ENCODE measurements around the gene GPR141.

GPR141 gene

GRCh38 chr7:37738321-37738720 lies 54.8 kb downstream of the GPR141 start:
- no peak for DNase-seq

GRCh38 chr7:37740398-37740797 lies 56.8 kb downstream of the GPR141 start:
- DNase-seq, result no peak

GRCh38 chr7:37741776-37742175 lies 58.2 kb downstream of the GPR141 start:
- DNase-seq, result no peak

- DNase-seq, result no peak
These were observed 67.5 kb downstream of the GPR141 start for GRCh38 chr7:37751096-37751495.

- DNase-seq, result no peak
These were observed 70.0 kb downstream of the GPR141 start for GRCh38 chr7:37753398-37754050.

- no peak for DNase-seq
These were observed 73.4 kb downstream of the GPR141 start for GRCh38 chr7:37756797-37757551.

- no peak for DNase-seq
These were observed 74.0 kb downstream of the GPR141 start for GRCh38 chr7:37757563-37757962.

- no peak for DNase-seq
These were observed 75.0 kb downstream of the GPR141 start for GRCh38 chr7:37758501-37759045.

GRCh38 chr7:37759526-37759925 lies 76.0 kb downstream of the GPR141 start:
- no peak for DNase-seq

- DNase-seq, result no peak
These were observed 81.9 kb downstream of the GPR141 start for GRCh38 chr7:37765421-37765829.

- DNase-seq, result no peak
These were observed 82.4 kb downstream of the GPR141 start for GRCh38 chr7:37765872-37766525.

- no peak for DNase-seq
These were observed 85.0 kb downstream of the GPR141 start for GRCh38 chr7:37768611-37769010.

- no peak for DNase-seq
These were observed 85.7 kb downstream of the GPR141 start for GRCh38 chr7:37769291-37769690.

GRCh38 chr7:37769726-37770125 lies 86.2 kb downstream of the GPR141 start:
- no peak for DNase-seq

- DNase-seq, result no peak
These were observed 87.3 kb downstream of the GPR141 start for GRCh38 chr7:37770838-37771237.

GRCh38 chr7:37771342-37771741 lies 87.8 kb downstream of the GPR141 start:
- no peak for DNase-seq

- no peak for DNase-seq
These were observed 88.2 kb downstream of the GPR141 start for GRCh38 chr7:37771801-37772200.

GRCh38 chr7:37775921-37776320 lies 92.4 kb downstream of the GPR141 start:
- no peak for DNase-seq

GRCh38 chr7:37781156-37781555 lies 97.6 kb downstream of the GPR141 start:
- DNase-seq, result no peak

GRCh38 chr7:37782166-37782565 lies 98.6 kb downstream of the GPR141 start:
- no peak for DNase-seq

GRCh38 chr7:37784015-37784414 lies 100.4 kb downstream of the GPR141 start:
- no peak for DNase-seq

GRCh38 chr7:37786741-37787569 lies 103.4 kb downstream of the GPR141 start:
- no peak for DNase-seq

Measured in NCI-H226 (cell line).